Panc1 (cell line): ENCODE data around the gene CHST12. TPM values are rescaled to one million over a fixed set of nuclear protein-coding genes. Genes with fewer than 3 reads are reported as not detected.

ENCODE experiments used
- ATAC-seq: fragments of 200-7000 bp; cut with Tn5 transposase; 2 replicates; pipeline ENCODE4 v1.9.1; 2020; ENCODE audit warnings: mild to moderate bottlenecking, moderate library complexity
- BruUV-seq: library from RNA; stranded (reverse); fragments of 400-500 nt; replicated peaks from 2 replicates; lab custom pipeline; 2021; lab: Mats Ljungman, UMichigan
- CTCF ChIA-PET: fragments of 300-600 bp; sonication (Branson Sonifier 250); formaldehyde crosslinking; loops from one replicate; lab custom pipeline; 2022; ENCODE audit warnings: antibody characterized with exemption; lab: Charles Lee
- POLR2A ChIA-PET: fragments of 300-600 bp; sonication (Branson Sonifier 250); formaldehyde crosslinking; loops from one replicate; lab custom pipeline; 2022; ENCODE audit warnings: antibody characterized with exemption; lab: Charles Lee
- DNase-seq: peaks from one replicate; pipeline ENCODE4 v3.0.0-alpha.2; 2010; ENCODE audit warnings: low read depth, low spot score
- H3K27ac ChIP-seq: 2 replicates; pipeline ENCODE4 v1.5.1; 2011; ENCODE audit warnings: mild to moderate bottlenecking, low read length, inconsistent platforms
- H3K27me3 ChIP-seq: fragments of 200-500 bp; sonication (Bioruptor generic); 2 replicates; pipeline ENCODE4 v1.6.0; 2014; ENCODE audit warnings: low read length, inconsistent platforms; ENCODE audit not compliant: control insufficient read depth, insufficient read depth
- H3K36me3 ChIP-seq: fragments of 200-500 bp; sonication (Bioruptor generic); 2 replicates; pipeline ENCODE4 v1.5.1; 2014; ENCODE audit warnings: inconsistent platforms, mild to moderate bottlenecking, low read length, moderate library complexity; ENCODE audit not compliant: control insufficient read depth, insufficient read depth
- H3K4me1 ChIP-seq: 2 replicates; pipeline ENCODE4 v1.5.1; 2011; ENCODE audit warnings: inconsistent platforms, mild to moderate bottlenecking, low read length, moderate library complexity; ENCODE audit not compliant: control insufficient read depth, insufficient read depth
- H3K4me3 ChIP-seq, 2 experiments: 2 replicates each; pipeline ENCODE4 v1.5.1; 2011 to 2012; ENCODE audit warnings: low read depth in 2 of 2, low read length in 2 of 2, mild to moderate bottlenecking in 2 of 2, inconsistent platforms in 1 of 2, moderate library complexity in 1 of 2
- H3K9me3 ChIP-seq: fragments of 200-500 bp; sonication (Bioruptor generic); 2 replicates; pipeline ENCODE4 v1.5.1; 2014; ENCODE audit warnings: low read depth, mild to moderate bottlenecking, inconsistent platforms, low read length, moderate library complexity; ENCODE audit not compliant: control insufficient read depth, insufficient read depth
- POLR2AphosphoS5 ChIP-seq: IDR thresholded peaks from 2 replicates; pipeline ENCODE4 v1.6.1; 2012; ENCODE audit warnings: mild to moderate bottlenecking, low read depth, low read length, moderate library complexity
- SIN3A ChIP-seq: IDR thresholded peaks from 2 replicates; pipeline ENCODE4 v1.6.1; 2012; ENCODE audit warnings: low read depth, mild to moderate bottlenecking, low read length, moderate library complexity, borderline replicate concordance; ENCODE audit not compliant: insufficient read depth
- TCF7L2 ChIP-seq: IDR thresholded peaks from 2 replicates; pipeline ENCODE4 v1.6.1; 2011; ENCODE audit warnings: mild to moderate bottlenecking, low read depth, low read length, inconsistent platforms
- in situ Hi-C: cut with HindIII; loops from 2 replicates; pipeline ENCODE4 v1.10.0; 2016; ENCODE audit warnings: low sequenced_read_pairs, low pct_unique_long_range_greater_than_20kb
- intact Hi-C: fragments of 100-400 bp; cut with micrococcal nuclease; formaldehyde crosslinking; loops from one replicate; pipeline ENCODE4 v1.10.0; 2022; ENCODE audit not compliant: unreplicated experiment
- total RNA-seq: library from RNA; stranded (reverse); gene quantifications from one replicate; pipeline ENCODE4 v1.2.1, GENCODE V29; 2021; ENCODE audit not compliant: unreplicated experiment
- TF ChIP-seq, protein P1 (sequence below), 2 experiments: IDR thresholded peaks; 2 replicates each; pipeline ENCODE4 v1.6.1; 2011 to 2012; ENCODE audit warnings: low read depth in 2 of 2, control low read depth in 1 of 2, low read length in 1 of 2, mild to moderate bottlenecking in 1 of 2, moderate library complexity in 1 of 2; ENCODE audit not compliant: insufficient read depth in 1 of 2
- TF ChIP-seq, protein P2 (sequence below): fragments of 450-650 bp; IDR thresholded peaks from 2 replicates; pipeline ENCODE4 v1.5.1; 2017; ENCODE audit warnings: mild to moderate bottlenecking

The CHST12 gene
- total RNA-seq, 1 experiment from 2014 or later = 48.3 TPM

DNA sequence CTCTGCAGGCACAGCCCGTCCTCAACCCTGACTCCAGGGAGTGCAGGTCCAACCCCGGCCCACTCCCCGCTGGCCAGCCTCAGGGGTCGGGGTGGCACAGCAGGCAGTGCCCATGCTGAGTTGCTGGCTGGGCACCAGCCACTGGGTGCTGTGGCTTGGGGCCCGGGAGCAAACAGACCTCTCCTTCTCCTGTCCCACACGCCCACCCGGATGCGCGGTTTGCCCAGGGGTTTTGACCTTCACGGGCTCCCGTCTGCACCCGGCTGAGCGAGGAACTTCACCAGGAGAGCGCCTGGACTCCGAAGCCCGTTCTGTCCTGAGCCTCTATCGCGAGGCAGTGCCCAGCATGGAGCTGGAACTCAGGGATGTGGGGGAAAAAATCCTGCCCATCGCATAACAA, 75.4 kb downstream of the CHST12 start:
- ChIA-PET CTCF (interaction anchor here (0.6 to 2.1 kb wide), 3 partner anchors 10 to 118 kb away, joined by 3 to 6 read pairs (median 3); no protein-coding TSS in a partner anchor), POLR2A (interaction anchor here (0.7 kb wide), 1 partner anchor 160 kb away, joined by 3 read pairs; no protein-coding TSS in a partner anchor)
- Histone ChIP-seq H3K4me1 (peaks cover 18% of the 10 kb centered on the region), H3K9me3 (peaks cover 4% of the 10 kb centered on the region; the same call in 1 of the 2 replicates), H3K4me3 (no peak overlapping the region), H3K27me3 (no peaks in the 10 kb centered on the region), H3K36me3 (no peaks in the 10 kb centered on the region), H3K27ac (no peak overlapping the region)
- no peak for DNase-seq
- intact Hi-C loops = loop anchor here (5.0 kb wide), 1 partner anchor 44 kb away; no protein-coding TSS in a partner anchor
- ATAC-seq = no peak
- TF ChIP-seq, protein P1, sequence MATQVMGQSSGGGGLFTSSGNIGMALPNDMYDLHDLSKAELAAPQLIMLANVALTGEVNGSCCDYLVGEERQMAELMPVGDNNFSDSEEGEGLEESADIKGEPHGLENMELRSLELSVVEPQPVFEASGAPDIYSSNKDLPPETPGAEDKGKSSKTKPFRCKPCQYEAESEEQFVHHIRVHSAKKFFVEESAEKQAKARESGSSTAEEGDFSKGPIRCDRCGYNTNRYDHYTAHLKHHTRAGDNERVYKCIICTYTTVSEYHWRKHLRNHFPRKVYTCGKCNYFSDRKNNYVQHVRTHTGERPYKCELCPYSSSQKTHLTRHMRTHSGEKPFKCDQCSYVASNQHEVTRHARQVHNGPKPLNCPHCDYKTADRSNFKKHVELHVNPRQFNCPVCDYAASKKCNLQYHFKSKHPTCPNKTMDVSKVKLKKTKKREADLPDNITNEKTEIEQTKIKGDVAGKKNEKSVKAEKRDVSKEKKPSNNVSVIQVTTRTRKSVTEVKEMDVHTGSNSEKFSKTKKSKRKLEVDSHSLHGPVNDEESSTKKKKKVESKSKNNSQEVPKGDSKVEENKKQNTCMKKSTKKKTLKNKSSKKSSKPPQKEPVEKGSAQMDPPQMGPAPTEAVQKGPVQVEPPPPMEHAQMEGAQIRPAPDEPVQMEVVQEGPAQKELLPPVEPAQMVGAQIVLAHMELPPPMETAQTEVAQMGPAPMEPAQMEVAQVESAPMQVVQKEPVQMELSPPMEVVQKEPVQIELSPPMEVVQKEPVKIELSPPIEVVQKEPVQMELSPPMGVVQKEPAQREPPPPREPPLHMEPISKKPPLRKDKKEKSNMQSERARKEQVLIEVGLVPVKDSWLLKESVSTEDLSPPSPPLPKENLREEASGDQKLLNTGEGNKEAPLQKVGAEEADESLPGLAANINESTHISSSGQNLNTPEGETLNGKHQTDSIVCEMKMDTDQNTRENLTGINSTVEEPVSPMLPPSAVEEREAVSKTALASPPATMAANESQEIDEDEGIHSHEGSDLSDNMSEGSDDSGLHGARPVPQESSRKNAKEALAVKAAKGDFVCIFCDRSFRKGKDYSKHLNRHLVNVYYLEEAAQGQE (IDR thresholded peaks at IDR 0.05; ENCODE audit: insufficient read depth in 1 of 2, low read depth in 2 of 2, low read length in 1 of 2) = no peak
- TF ChIP-seq POLR2AphosphoS5 (no peak), TCF7L2 (no peak), SIN3A (no peak)
- TF ChIP-seq, protein P2, sequence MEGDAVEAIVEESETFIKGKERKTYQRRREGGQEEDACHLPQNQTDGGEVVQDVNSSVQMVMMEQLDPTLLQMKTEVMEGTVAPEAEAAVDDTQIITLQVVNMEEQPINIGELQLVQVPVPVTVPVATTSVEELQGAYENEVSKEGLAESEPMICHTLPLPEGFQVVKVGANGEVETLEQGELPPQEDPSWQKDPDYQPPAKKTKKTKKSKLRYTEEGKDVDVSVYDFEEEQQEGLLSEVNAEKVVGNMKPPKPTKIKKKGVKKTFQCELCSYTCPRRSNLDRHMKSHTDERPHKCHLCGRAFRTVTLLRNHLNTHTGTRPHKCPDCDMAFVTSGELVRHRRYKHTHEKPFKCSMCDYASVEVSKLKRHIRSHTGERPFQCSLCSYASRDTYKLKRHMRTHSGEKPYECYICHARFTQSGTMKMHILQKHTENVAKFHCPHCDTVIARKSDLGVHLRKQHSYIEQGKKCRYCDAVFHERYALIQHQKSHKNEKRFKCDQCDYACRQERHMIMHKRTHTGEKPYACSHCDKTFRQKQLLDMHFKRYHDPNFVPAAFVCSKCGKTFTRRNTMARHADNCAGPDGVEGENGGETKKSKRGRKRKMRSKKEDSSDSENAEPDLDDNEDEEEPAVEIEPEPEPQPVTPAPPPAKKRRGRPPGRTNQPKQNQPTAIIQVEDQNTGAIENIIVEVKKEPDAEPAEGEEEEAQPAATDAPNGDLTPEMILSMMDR = no peak
- in situ Hi-C loops = no loop called here
- no TSS peak for BruUV-seq

DNA sequence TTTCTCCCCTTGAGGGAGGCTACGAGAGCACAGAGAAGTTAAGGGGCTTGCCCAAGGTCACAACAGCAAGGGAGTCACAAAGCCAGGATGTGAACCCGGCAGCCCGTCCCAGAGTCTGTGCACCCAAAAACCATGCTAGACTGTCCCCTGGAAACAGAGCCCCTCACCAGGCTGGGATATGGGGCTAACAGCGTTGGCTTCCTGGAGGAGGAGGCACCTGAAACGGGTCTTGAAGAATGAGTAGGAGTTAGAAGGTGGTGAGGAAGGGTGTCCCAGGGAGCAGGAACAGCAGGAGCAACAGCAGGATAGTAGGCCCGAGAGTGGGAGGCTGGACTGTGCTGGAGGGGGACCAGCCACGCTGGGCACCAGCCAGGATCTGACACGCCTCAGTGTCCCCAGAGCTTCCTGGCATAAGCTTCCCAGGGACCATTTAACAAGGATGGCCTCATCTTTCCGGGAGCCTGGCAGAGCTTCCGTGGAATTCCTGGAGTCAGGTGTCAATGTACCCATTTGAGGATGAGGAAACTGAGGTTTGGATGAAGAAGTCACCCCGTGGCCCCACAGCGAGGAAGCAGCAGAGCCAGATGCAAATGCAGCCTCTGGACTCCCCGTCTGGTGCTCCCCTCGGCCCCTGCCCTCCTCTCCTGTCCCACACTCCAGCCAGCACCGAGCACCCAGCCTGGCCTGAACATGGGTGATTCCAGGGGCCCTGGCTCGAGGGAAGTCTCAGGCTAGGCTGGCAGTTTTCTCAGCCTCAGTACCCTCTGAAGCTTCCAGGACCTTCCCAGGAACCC, 76.1 kb downstream of the CHST12 start:
- ChIA-PET CTCF (interaction anchor here (1.0 to 2.1 kb wide), 2 partner anchors 10 to 48 kb away, joined by 3 to 6 read pairs; no protein-coding TSS in a partner anchor), POLR2A (no interaction called here)
- Histone ChIP-seq H3K36me3 (no peaks in the 10 kb centered on the region), H3K27ac (no peak overlapping the region), H3K27me3 (no peaks in the 10 kb centered on the region), H3K4me3 (no peak overlapping the region), H3K9me3 (peaks cover 4% of the 10 kb centered on the region; the same call in 1 of the 2 replicates), H3K4me1 (peaks cover 18% of the 10 kb centered on the region)
- DNase-seq = no peak
- intact Hi-C loops = loop anchor here (5.0 kb wide), 1 partner anchor 43 kb away; no protein-coding TSS in a partner anchor
- TF ChIP-seq, protein P1 (IDR thresholded peaks at IDR 0.05; ENCODE audit: insufficient read depth in 1 of 2, low read depth in 2 of 2, low read length in 1 of 2) = no peak
- TF ChIP-seq, protein P2 = no peak
- TF ChIP-seq TCF7L2 = no peak
- TF ChIP-seq SIN3A = no peak
- TF ChIP-seq POLR2AphosphoS5 = no peak
- ATAC-seq = no peak
- BruUV-seq = no TSS peak
- in situ Hi-C loops = no loop called here
